ENCODE measurements around the gene GSK3B. TPM values are rescaled to one million over a fixed set of nuclear protein-coding genes. Genes with fewer than 3 reads are reported as not detected.

GSK3B gene
- total and polyA plus RNA-seq, 2 donors (not counting 3 experiments of a cell fraction or from before 2014, with no cell fraction given), result 22.1 to 50.1 TPM

- H3K9me3 ChIP-seq (replicated peaks; ENCODE audit: control insufficient read depth, insufficient read depth, low read length), result no peaks in the 10 kb centered on the region
- dilution Hi-C loops (cut with MboI; ENCODE audit: extremely low pct_ligation_motif_present, low sequenced_read_pairs), result no loop called here
- no peaks in the 10 kb centered on the region for H3K79me2 ChIP-seq (ENCODE audit: control insufficient read depth, insufficient read depth, low read length)
- DNase-seq (ENCODE audit: low read depth, low spot score) (no peak), FAIRE-seq (no peak)
- TF ChIP-seq CTCF (IDR thresholded peaks at IDR 0.05; ENCODE audit: extremely low read depth in 1 of 2, insufficient read depth in 1 of 2, low read depth in 1 of 2, low read length in 2 of 2) (no peak), POLR2AphosphoS5 (IDR thresholded peaks at IDR 0.05; ENCODE audit: insufficient read depth, low read depth, low read length) (no peak), GATA2 (IDR thresholded peaks at IDR 0.05; ENCODE audit: insufficient read depth, insufficient read length, low read depth, low read length) (no peak), EZH2 (IDR thresholded peaks at IDR 0.05; ENCODE audit: borderline replicate concordance, low read depth, low read length, severe bottlenecking) (no peak), POLR2A (IDR thresholded peaks at IDR 0.05; ENCODE audit: low read depth, low read length) (no peak), FOS (IDR thresholded peaks at IDR 0.05; ENCODE audit: borderline replicate concordance, insufficient read depth, low read length) (no peak), JUN (IDR thresholded peaks at IDR 0.05; ENCODE audit: borderline replicate concordance, insufficient read depth, insufficient read length, low read depth) (no peak), MYC (IDR thresholded peaks at IDR 0.05; ENCODE audit: low read depth, low read length) (no peak)
- TF ChIP-seq, protein P1, sequence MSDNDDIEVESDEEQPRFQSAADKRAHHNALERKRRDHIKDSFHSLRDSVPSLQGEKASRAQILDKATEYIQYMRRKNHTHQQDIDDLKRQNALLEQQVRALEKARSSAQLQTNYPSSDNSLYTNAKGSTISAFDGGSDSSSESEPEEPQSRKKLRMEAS (IDR thresholded peaks at IDR 0.05; ENCODE audit: insufficient read depth, insufficient read length), result no peak
- no peaks in the 10 kb centered on the region for H3K27me3 ChIP-seq (ENCODE audit: control insufficient read depth in 2 of 2, insufficient read depth in 2 of 2, low read length in 2 of 2)
- no TSS peak for BruUV-seq (replicated peaks)
- no peaks in the 10 kb centered on the region for H4K20me1 ChIP-seq (replicated peaks; ENCODE audit: control insufficient read depth, extremely low read depth, insufficient read depth, low read length)
- no peak overlapping the region for H3K9ac ChIP-seq (replicated peaks; ENCODE audit: extremely low read depth, insufficient read depth, low read length)
- POLR2A ChIA-PET, result no interaction called here
- H3K9me1 ChIP-seq (replicated peaks; ENCODE audit: control insufficient read depth, extremely low read depth, insufficient read depth, low read length), result no peaks in the 10 kb centered on the region
- no peak overlapping the region for H3K27ac ChIP-seq (ENCODE audit: insufficient read depth, low read depth, low read length)
- H3K4me1 ChIP-seq (ENCODE audit: control insufficient read depth, extremely low read depth, insufficient read depth, low read length), result no peaks in the 10 kb centered on the region
- peaks cover 0 to 4% of the 10 kb centered on the region in 2 experiments for H3K36me3 ChIP-seq (ENCODE audit: control insufficient read depth in 2 of 2, extremely low read depth in 1 of 2, insufficient read depth in 2 of 2, low read length in 2 of 2)
- H3K4me2 ChIP-seq (ENCODE audit: insufficient read depth, low read length), result no peak overlapping the region
- CTCF ChIA-PET, result no interaction called here
- H3K4me3 ChIP-seq (replicated peaks in 1 of 3; ENCODE audit: insufficient read depth in 1 of 3, low read depth in 1 of 3, low read length in 3 of 3), result no peak overlapping the region
- H2AFZ ChIP-seq (ENCODE audit: low read depth, low read length), result no peak overlapping the region
- intact Hi-C loops (cut with micrococcal nuclease), result no loop called here
These were observed 181.2 kb downstream of the GSK3B start for GRCh38 chr3:119913021-119913420.
